K562 (cell line): Measurements from ENCODE around the gene HSPA6. TPM values are rescaled to one million over a fixed set of nuclear protein-coding genes. Genes with fewer than 3 reads are reported as not detected.
A peak's percentile ranks its signal among the peaks of the same experiment; 100 is the strongest.

Experiments
- ATF4 ChIP-seq: fragments of 450-650 bp; formaldehyde crosslinking; IDR thresholded peaks from 2 replicates; pipeline ENCODE4 v1.4.0; 2022; ENCODE audit warnings: mild to moderate bottlenecking, moderate library complexity
- ATF6 ChIP-seq: sonication (generic); formaldehyde crosslinking; IDR thresholded peaks from 2 replicates; pipeline ENCODE4 v1.4.0; 2020; ENCODE audit warnings: mild to moderate bottlenecking, missing genetic modification reagents
- BCL6 ChIP-seq: fragments of 250-450 bp; sonication (Bioruptor Pico); IDR thresholded peaks from 2 replicates; pipeline ENCODE4 v1.4.0; 2020
- C11orf30 ChIP-seq: fragments of 450-650 bp; IDR thresholded peaks from 2 replicates; pipeline ENCODE4 v1.6.1; 2016; ENCODE audit warnings: low read depth, mild to moderate bottlenecking
- CBFA2T3 ChIP-seq: fragments of 450-650 bp; IDR thresholded peaks from 2 replicates; pipeline ENCODE4 v1.6.1; 2017
- E2F4 ChIP-seq: sonication (generic); formaldehyde crosslinking; IDR thresholded peaks from 2 replicates; pipeline ENCODE4 v1.8.0; 2022; ENCODE audit warnings: mild to moderate bottlenecking, low read depth, missing genetic modification reagents
- JUN ChIP-seq, 2 experiments: sonication (generic) in 1 of 2; formaldehyde crosslinking in 1 of 2; IDR thresholded peaks; 2 replicates each; pipeline versions ENCODE4 v1.6.1 to v1.8.0; 2012 to 2022; ENCODE audit warnings: borderline replicate concordance in 2 of 2, mild to moderate bottlenecking in 2 of 2, improper control_type of control experiment in 1 of 2, low read depth in 1 of 2, low read length in 1 of 2, missing genetic modification reagents in 1 of 2
- MAFG ChIP-seq: fragments of 450-650 bp; conservative IDR thresholded peaks from 2 replicates; pipeline ENCODE4 v1.6.1; 2016; ENCODE audit warnings: missing genetic modification characterization, missing compliant biosample characterization
- NCOR1 ChIP-seq: fragments of 450-650 bp; IDR thresholded peaks from 2 replicates; pipeline ENCODE4 v1.6.1; 2016; ENCODE audit warnings: mild to moderate bottlenecking, moderate library complexity
- NFRKB ChIP-seq: fragments of 450-650 bp; IDR thresholded peaks from 2 replicates; pipeline ENCODE4 v1.6.1; 2016; ENCODE audit warnings: low read depth
- RBM34 ChIP-seq: fragments of 200-400 bp; formaldehyde crosslinking; IDR thresholded peaks from 2 replicates; pipeline ENCODE4 v1.6.1; 2018; ENCODE audit warnings: low read length, borderline replicate concordance; ENCODE audit not compliant: insufficient read depth
- SMARCA4 ChIP-seq: fragments of 450-650 bp; IDR thresholded peaks from 2 replicates; pipeline ENCODE4 v1.6.1; 2016
- STAT5A ChIP-seq: IDR thresholded peaks from 2 replicates; pipeline ENCODE4 v1.6.1; 2012; ENCODE audit warnings: low read length, inconsistent platforms, borderline replicate concordance
- TEAD4 ChIP-seq, 2 experiments: sonication (generic) in 1 of 2; formaldehyde crosslinking in 1 of 2; IDR thresholded peaks; 2 replicates each; pipeline versions ENCODE4 v1.6.1 to v1.8.0; 2012 to 2022; ENCODE audit warnings: borderline replicate concordance in 1 of 2, inconsistent platforms in 1 of 2, low read length in 1 of 2, mild to moderate bottlenecking in 1 of 2, missing genetic modification reagents in 1 of 2
- WHSC1 ChIP-seq: IDR thresholded peaks from one replicate; pipeline ENCODE4 v1.6.1; 2012; ENCODE audit warnings: low read length, control low read depth, inconsistent platforms
- ZBTB5 ChIP-seq: fragments of 450-650 bp; IDR thresholded peaks from 2 replicates; pipeline ENCODE4 v1.6.1; 2017; ENCODE audit warnings: antibody characterized with exemption
- polyA plus RNA-seq, 8 experiments: library from polyadenylated mRNA; depleted of rRNA in 4 of 8; stranded (reverse) in 5 of 8; unstranded in 3 of 8; fragments of >200 nt; fragmentation: Nextera tagmentation in 2 of 8; fragmentation: Illumina TruSeq in 1 of 8; extraction: Ambion mirVana in 2 of 8; extraction: Trizol in 1 of 8; gene quantifications; 2 replicates each; pipeline versions ENCODE4 v1.2.1 to v1.2.3, GENCODE V29; 2011 to 2014; ENCODE audit warnings: inconsistent platforms in 1 of 8, missing spikeins in 1 of 8
- total RNA-seq, 7 experiments: library from RNA; depleted of rRNA in 6 of 7; stranded (reverse); fragments of >200 nt in 6 of 7; fragmentation: Illumina TruSeq in 2 of 7; extraction: Trizol in 2 of 7; gene quantifications; 2 replicates each; pipeline versions ENCODE4 v1.2.1 to v1.2.3, GENCODE V29; 2011 to 2021; ENCODE audit warnings: low replicate concordance in 1 of 7
- TF ChIP-seq, protein P1 (sequence below), 2 experiments: fragments of 450-650 bp in 1 of 2; IDR thresholded peaks; 2 replicates each; pipeline ENCODE4 v1.6.1; 2011 to 2017; ENCODE audit warnings: low read depth in 2 of 2, antibody characterized with exemption in 1 of 2, borderline replicate concordance in 1 of 2, low read length in 1 of 2, mild to moderate bottlenecking in 1 of 2, mixed read lengths in 1 of 2; ENCODE audit not compliant: control insufficient read depth in 1 of 2

Gene HSPA6
- total and polyA plus RNA-seq, 9 of the 15 experiments (the other 6 are each of a cell fraction or from before 2014, with no cell fraction given) = 0.15 to 10.0 (median 2.4) TPM

DNA sequence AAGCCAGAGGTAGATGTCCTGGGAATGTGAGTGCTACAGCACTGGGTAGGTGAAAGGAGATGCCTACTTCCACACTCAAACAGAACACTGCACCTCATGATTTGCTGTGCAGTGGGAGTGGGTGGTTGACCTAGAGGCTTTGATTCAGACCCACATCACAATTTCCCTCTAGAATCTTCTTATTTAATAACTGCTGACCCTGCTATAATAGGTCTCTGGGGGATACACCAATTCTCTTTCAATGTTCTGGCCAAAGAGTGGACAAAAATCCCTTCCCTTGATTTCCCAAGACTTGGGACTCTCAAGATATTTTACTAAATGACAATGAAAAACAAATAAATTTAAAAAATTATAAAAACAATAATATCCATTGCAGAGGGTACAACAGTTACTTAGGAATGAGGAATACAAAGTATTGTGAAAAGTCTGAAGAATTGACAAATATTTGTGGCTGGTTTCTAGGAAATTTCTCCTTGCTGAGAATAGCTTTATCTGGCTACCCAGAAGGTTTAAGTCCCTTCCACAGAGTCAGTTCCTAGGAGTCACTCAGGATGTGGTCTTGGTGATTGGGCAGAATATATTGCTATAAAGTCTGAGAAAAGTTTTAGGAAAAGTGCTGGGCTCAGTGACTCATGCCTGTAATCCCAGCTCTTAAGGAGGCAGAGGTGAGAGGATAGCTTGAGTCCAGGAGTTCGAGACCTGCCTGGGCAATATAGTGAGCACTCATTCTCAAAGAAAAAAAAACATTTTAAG lies 21.5 kb upstream of the HSPA6 start (continued):
- TF ChIP-seq, protein P1, sequence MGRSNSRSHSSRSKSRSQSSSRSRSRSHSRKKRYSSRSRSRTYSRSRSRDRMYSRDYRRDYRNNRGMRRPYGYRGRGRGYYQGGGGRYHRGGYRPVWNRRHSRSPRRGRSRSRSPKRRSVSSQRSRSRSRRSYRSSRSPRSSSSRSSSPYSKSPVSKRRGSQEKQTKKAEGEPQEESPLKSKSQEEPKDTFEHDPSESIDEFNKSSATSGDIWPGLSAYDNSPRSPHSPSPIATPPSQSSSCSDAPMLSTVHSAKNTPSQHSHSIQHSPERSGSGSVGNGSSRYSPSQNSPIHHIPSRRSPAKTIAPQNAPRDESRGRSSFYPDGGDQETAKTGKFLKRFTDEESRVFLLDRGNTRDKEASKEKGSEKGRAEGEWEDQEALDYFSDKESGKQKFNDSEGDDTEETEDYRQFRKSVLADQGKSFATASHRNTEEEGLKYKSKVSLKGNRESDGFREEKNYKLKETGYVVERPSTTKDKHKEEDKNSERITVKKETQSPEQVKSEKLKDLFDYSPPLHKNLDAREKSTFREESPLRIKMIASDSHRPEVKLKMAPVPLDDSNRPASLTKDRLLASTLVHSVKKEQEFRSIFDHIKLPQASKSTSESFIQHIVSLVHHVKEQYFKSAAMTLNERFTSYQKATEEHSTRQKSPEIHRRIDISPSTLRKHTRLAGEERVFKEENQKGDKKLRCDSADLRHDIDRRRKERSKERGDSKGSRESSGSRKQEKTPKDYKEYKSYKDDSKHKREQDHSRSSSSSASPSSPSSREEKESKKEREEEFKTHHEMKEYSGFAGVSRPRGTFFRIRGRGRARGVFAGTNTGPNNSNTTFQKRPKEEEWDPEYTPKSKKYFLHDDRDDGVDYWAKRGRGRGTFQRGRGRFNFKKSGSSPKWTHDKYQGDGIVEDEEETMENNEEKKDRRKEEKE (IDR thresholded peaks at IDR 0.05; ENCODE audit: borderline replicate concordance in 1 of 2, control insufficient read depth in 1 of 2, low read depth in 2 of 2, low read length in 1 of 2) = peak in 1 of 2 experiments; percentile 37; a peak in 1 of 4 replicates
- TF ChIP-seq ZBTB5 (no peak), JUN (IDR thresholded peaks at IDR 0.05; ENCODE audit: borderline replicate concordance, low read depth, low read length) (peak; percentile 90), JUN (CRISPR knock-in tag; IDR thresholded peaks at IDR 0.05; ENCODE audit: borderline replicate concordance) (no peak), ATF4 (CRISPR knock-in tag) (no peak), BCL6 (CRISPR knock-in tag) (no peak; the same call in 1 of the 2 replicates), NCOR1 (peak; percentile 81), CBFA2T3 (peak; percentile 82), C11orf30 (peak; percentile 80), ATF6 (0 out of 2 replicates have a peak, but pooled peaks have one; percentile 43), MAFG (tag) (peak; percentile 52; the same call in 1 of the 2 replicates), TEAD4 (IDR thresholded peaks at IDR 0.05; ENCODE audit: low read length) (peak; percentile 91), TEAD4 (CRISPR knock-in tag; IDR thresholded peaks at IDR 0.05; ENCODE audit: borderline replicate concordance) (no peak), STAT5A (peak; percentile 87), WHSC1 (no peak), E2F4 (no peak), SMARCA4 (peak; percentile 95), NFRKB (peak; percentile 20; the same call in 1 of the 2 replicates), RBM34 (no peak)
